Activated gamma-delta T cell treated with anti-CD3 and anti-CD28 coated beads, Interleukin-2, amount 50 U/mL, for 16 hours (primary cell): ENCODE data around the gene RRAD.

Experiments
- DNase-seq: peaks from one replicate; pipeline ENCODE4 v3.0.0-alpha.2; 2020; ENCODE audit warnings: low read depth

The RRAD gene

GRCh38 chr16:66917741-66918140 is 7.6 kb downstream of the RRAD start:
- DNase-seq, result no peak

GRCh38 chr16:66916518-66916917 is 8.8 kb downstream of the RRAD start:
- no peak for DNase-seq

- DNase-seq, result no peak
Measured at GRCh38 chr16:66915041-66915440, 10.3 kb downstream of the RRAD start.

- no peak for DNase-seq
Measured at GRCh38 chr16:66914541-66914940, 10.8 kb downstream of the RRAD start.

DNA sequence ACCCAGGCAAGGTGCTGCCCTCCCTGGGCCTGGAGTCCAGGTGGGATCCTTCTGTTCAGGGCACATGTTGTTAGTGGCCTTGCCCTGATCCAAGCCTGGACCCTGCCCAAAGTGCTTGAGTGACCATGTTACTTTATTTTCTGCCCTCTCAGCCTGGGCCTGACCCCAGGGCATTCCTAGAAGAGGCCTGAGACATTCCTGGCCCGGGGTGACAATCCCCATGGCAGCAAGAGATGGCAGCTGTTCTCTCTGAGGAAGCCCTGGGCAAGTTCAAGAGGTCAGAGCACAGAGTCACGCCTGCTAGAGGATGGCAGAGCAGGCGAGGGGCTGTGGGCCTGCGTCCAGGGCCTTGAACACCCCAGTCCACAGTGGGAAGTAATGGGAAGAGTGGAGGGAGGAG is 11.6 kb downstream of the RRAD start:
- no peak for DNase-seq

DNA sequence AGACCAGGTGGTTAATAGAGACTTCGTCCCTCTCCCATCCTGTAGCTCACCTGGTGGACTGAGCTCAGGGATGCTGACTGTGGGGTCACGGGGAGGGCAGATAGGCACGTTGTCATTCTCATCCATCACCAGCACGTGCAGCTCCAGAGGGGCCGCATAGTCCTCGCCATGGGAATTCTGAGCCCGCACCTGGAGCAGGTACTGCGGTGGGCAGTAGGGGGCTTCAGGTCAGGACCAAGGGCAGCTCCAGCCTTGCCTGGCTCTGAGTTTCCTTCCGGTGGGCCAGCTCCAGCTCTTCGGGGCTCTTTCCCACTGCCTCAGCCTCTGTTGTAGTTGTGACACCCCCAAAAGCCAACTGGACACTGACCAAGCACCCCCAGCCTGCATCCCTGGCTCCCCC is 12.3 kb downstream of the RRAD start:
- no peak for DNase-seq

GRCh38 chr16:66911801-66912200 is 13.5 kb downstream of the RRAD start:
- no peak for DNase-seq

- DNase-seq, result no peak
Measured at GRCh38 chr16:66911112-66911511, 14.2 kb downstream of the RRAD start.

GRCh38 chr16:66910175-66910940 is 15.0 kb downstream of the RRAD start:
- DNase-seq, result no peak

GRCh38 chr16:66908762-66909559 is 16.4 kb downstream of the RRAD start:
- DNase-seq, result no peak

DNA sequence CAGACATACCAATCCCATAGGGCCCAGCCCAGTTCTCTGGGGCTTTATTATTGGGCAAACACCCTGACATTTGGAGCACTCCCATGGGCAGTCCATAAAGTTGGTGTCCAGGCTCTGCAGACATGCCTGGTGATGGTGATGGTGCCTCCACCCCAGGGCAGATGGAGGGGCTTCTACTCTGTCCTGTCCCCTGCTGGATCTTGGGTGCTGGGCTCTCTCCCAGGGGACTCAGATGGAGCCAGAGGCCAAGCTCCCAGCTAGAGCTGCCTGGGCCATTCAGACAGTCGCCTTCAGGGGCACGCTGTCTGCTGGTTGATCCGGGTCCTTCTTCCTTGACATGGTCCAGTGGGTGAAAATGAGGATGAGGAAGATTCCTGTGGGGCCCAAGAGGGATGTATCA is 17.2 kb downstream of the RRAD start:
- DNase-seq, result no peak

GRCh38 chr16:66906916-66907836 is 18.2 kb downstream of the RRAD start:
- no peak for DNase-seq

- DNase-seq, result no peak
Measured at GRCh38 chr16:66905633-66906539, 19.4 kb downstream of the RRAD start.

- no peak for DNase-seq
Measured at GRCh38 chr16:66904846-66905632, 20.3 kb downstream of the RRAD start.

GRCh38 chr16:66904428-66904845 is 20.9 kb downstream of the RRAD start:
- DNase-seq, result no peak

- DNase-seq, result no peak
Measured at GRCh38 chr16:66903544-66904427, 21.5 kb downstream of the RRAD start.

- no peak for DNase-seq
Measured at GRCh38 chr16:66902648-66903543, 22.4 kb downstream of the RRAD start.

- DNase-seq, result no peak
Measured at GRCh38 chr16:66901626-66902025, 23.7 kb downstream of the RRAD start.
